Measurements from ENCODE around the gene ANXA7. TPM values are rescaled to one million over a fixed set of nuclear protein-coding genes. Genes with fewer than 3 reads are reported as not detected.

ANXA7 gene
- total RNA-seq, 3 donors from 2014 or later, result 120 to 169 (median 123) TPM

GRCh38 chr10:73408978-73409521 is 4.8 kb downstream of the ANXA7 start:
- no peak for DNase-seq (ENCODE audit: low spot score in 2 of 2)
- no peak overlapping the region for H3K27ac ChIP-seq
- no peak overlapping the region for H3K4me3 ChIP-seq
- intact Hi-C loops (cut with DNase I; ENCODE audit: low total_unique reads), result no loop called here
- no peaks in the 10 kb centered on the region for H3K9me3 ChIP-seq
- H3K4me1 ChIP-seq, result no peaks in the 10 kb centered on the region
- no peaks in the 10 kb centered on the region for H3K36me3 ChIP-seq
- no peaks in the 10 kb centered on the region for H3K27me3 ChIP-seq
- no peak for TF ChIP-seq POLR2A (IDR thresholded peaks at IDR 0.05)
- no peak for TF ChIP-seq POLR2AphosphoS5 (IDR thresholded peaks at IDR 0.05)
- no peak for TF ChIP-seq CTCF (IDR thresholded peaks at IDR 0.05)

GRCh38 chr10:73408061-73408460 is 5.8 kb downstream of the ANXA7 start:
- Histone ChIP-seq H3K27ac (no peak overlapping the region), H3K4me1 (no peaks in the 10 kb centered on the region), H3K9me3 (no peaks in the 10 kb centered on the region), H3K4me3 (no peak overlapping the region), H3K27me3 (no peaks in the 10 kb centered on the region), H3K36me3 (no peaks in the 10 kb centered on the region)
- no peak for TF ChIP-seq POLR2A (IDR thresholded peaks at IDR 0.05)
- DNase-seq (ENCODE audit: low spot score in 2 of 2), result no peak
- intact Hi-C loops (cut with DNase I; ENCODE audit: low total_unique reads), result no loop called here

GRCh38 chr10:73407495-73407894 is 6.4 kb downstream of the ANXA7 start:
- no peak overlapping the region for H3K4me3 ChIP-seq
- no peak overlapping the region for H3K27ac ChIP-seq
- no peaks in the 10 kb centered on the region for H3K27me3 ChIP-seq
- TF ChIP-seq POLR2A (IDR thresholded peaks at IDR 0.05) (no peak), CTCF (IDR thresholded peaks at IDR 0.05) (no peak), POLR2AphosphoS5 (IDR thresholded peaks at IDR 0.05) (no peak)
- no peaks in the 10 kb centered on the region for H3K36me3 ChIP-seq
- intact Hi-C loops (cut with DNase I; ENCODE audit: low total_unique reads), result no loop called here
- no peaks in the 10 kb centered on the region for H3K9me3 ChIP-seq
- no peak for DNase-seq (ENCODE audit: low spot score in 2 of 2)
- H3K4me1 ChIP-seq, result no peaks in the 10 kb centered on the region

- no peak for DNase-seq (ENCODE audit: low spot score in 2 of 2)
- Histone ChIP-seq H3K4me1 (no peaks in the 10 kb centered on the region), H3K9me3 (no peaks in the 10 kb centered on the region), H3K36me3 (no peaks in the 10 kb centered on the region), H3K4me3 (no peak overlapping the region), H3K27me3 (no peaks in the 10 kb centered on the region), H3K27ac (no peak overlapping the region)
- TF ChIP-seq POLR2A (IDR thresholded peaks at IDR 0.05) (no peak), POLR2AphosphoS5 (IDR thresholded peaks at IDR 0.05) (no peak), CTCF (IDR thresholded peaks at IDR 0.05) (no peak)
- intact Hi-C loops (cut with DNase I; ENCODE audit: low total_unique reads), result no loop called here
These were observed 7.0 kb downstream of the ANXA7 start for GRCh38 chr10:73406846-73407245.

GRCh38 chr10:73405556-73405955 is 8.3 kb downstream of the ANXA7 start:
- Histone ChIP-seq H3K4me1 (no peaks in the 10 kb centered on the region), H3K27me3 (no peaks in the 10 kb centered on the region), H3K4me3 (no peak overlapping the region), H3K27ac (no peak overlapping the region), H3K36me3 (no peaks in the 10 kb centered on the region), H3K9me3 (no peaks in the 10 kb centered on the region)
- TF ChIP-seq CTCF (IDR thresholded peaks at IDR 0.05) (no peak), POLR2AphosphoS5 (IDR thresholded peaks at IDR 0.05) (no peak), POLR2A (IDR thresholded peaks at IDR 0.05) (no peak)
- intact Hi-C loops (cut with DNase I; ENCODE audit: low total_unique reads), result no loop called here
- no peak for DNase-seq (ENCODE audit: low spot score in 2 of 2)

GRCh38 chr10:73404690-73405089 is 9.2 kb downstream of the ANXA7 start:
- Histone ChIP-seq H3K4me1 (no peaks in the 10 kb centered on the region), H3K27me3 (no peaks in the 10 kb centered on the region), H3K27ac (no peak overlapping the region), H3K4me3 (no peak overlapping the region), H3K36me3 (no peaks in the 10 kb centered on the region), H3K9me3 (no peaks in the 10 kb centered on the region)
- intact Hi-C loops (cut with DNase I; ENCODE audit: low total_unique reads), result no loop called here
- no peak for DNase-seq (ENCODE audit: low spot score in 2 of 2)
- no peak for TF ChIP-seq CTCF (IDR thresholded peaks at IDR 0.05)
- TF ChIP-seq POLR2A (IDR thresholded peaks at IDR 0.05), result no peak
- TF ChIP-seq POLR2AphosphoS5 (IDR thresholded peaks at IDR 0.05), result no peak

Measured in breast epithelium (tissue), 4 donors.